ENCODE measurements around the gene SYNC. TPM values are rescaled to one million over a fixed set of nuclear protein-coding genes. Genes with fewer than 3 reads are reported as not detected.
A peak's percentile ranks its signal among the peaks of the same experiment; 100 is the strongest.

The SYNC gene
- 16.9 TPM for total RNA-seq
- long read RNA-seq, transcript SYNC-201 (4 exons, 1,824 nt): minor isoform, 15 of 154 reads
- long read RNA-seq, transcript SYNC-202 (5 exons, 3,398 nt): major isoform, 51 of 154 reads
- long read RNA-seq, partial matches to known transcripts: 3 of 154 reads
- long read RNA-seq, other reads (novel, unspliced or antisense): 85 of 154 reads

GRCh38 chr1:32702599-32703478 is at the start of gene SYNC:
Gene SYNC (minus strand): TSS chr1:32702770. CDS start chr1:32702660, 110 bp downstream.
- intact Hi-C loops (cut with DNase I): no loop called here
- peak; percentile 85 for ATAC-seq
- TF ChIP-seq CTCF (IDR thresholded peaks at IDR 0.05): no peak
- H3K27me3 ChIP-seq: no peaks in the 10 kb centered on the region
- peak within 1 kb of the TSS; percentile 79 for H3K27ac ChIP-seq
- DNase-seq: peak; percentile 88
- peak within 1 kb of the TSS; percentile 72 for H3K4me3 ChIP-seq
- H3K36me3 ChIP-seq: no peaks in the 10 kb centered on the region
- H3K9me3 ChIP-seq: no peaks in the 10 kb centered on the region
- H3K4me1 ChIP-seq: peaks cover 6% of the 10 kb centered on the region

- Histone ChIP-seq H3K4me1 (peaks cover 7% of the 10 kb centered on the region), H3K27me3 (no peaks in the 10 kb centered on the region), H3K4me3 (no peak overlapping the region), H3K9me3 (no peaks in the 10 kb centered on the region), H3K27ac (no peak overlapping the region), H3K36me3 (no peaks in the 10 kb centered on the region)
- no peak for ATAC-seq
- TF ChIP-seq CTCF (IDR thresholded peaks at IDR 0.05): no peak
- no peak for DNase-seq
- intact Hi-C loops (cut with DNase I): no loop called here
Observed at GRCh38 chr1:32749771-32750170, 47.2 kb upstream of the SYNC start.

GRCh38 chr1:32749332-32749731 is 46.8 kb upstream of the SYNC start:
- Histone ChIP-seq H3K4me3 (no peak overlapping the region), H3K27ac (no peak overlapping the region), H3K4me1 (peaks cover 7% of the 10 kb centered on the region), H3K9me3 (no peaks in the 10 kb centered on the region), H3K36me3 (no peaks in the 10 kb centered on the region), H3K27me3 (no peaks in the 10 kb centered on the region)
- ATAC-seq: no peak
- DNase-seq: no peak
- intact Hi-C loops (cut with DNase I): no loop called here
- no peak for TF ChIP-seq CTCF (IDR thresholded peaks at IDR 0.05)

- no peak for TF ChIP-seq CTCF (IDR thresholded peaks at IDR 0.05)
- Histone ChIP-seq H3K4me1 (peaks cover 7% of the 10 kb centered on the region), H3K36me3 (no peaks in the 10 kb centered on the region), H3K27ac (no peak overlapping the region), H3K9me3 (no peaks in the 10 kb centered on the region), H3K27me3 (no peaks in the 10 kb centered on the region), H3K4me3 (no peak overlapping the region)
- intact Hi-C loops (cut with DNase I): no loop called here
- DNase-seq: no peak
- ATAC-seq: no peak
Observed at GRCh38 chr1:32748926-32749325, 46.4 kb upstream of the SYNC start.

GRCh38 chr1:32748348-32748747 is 45.8 kb upstream of the SYNC start:
- no peak for TF ChIP-seq CTCF (IDR thresholded peaks at IDR 0.05)
- Histone ChIP-seq H3K27ac (no peak overlapping the region), H3K9me3 (no peaks in the 10 kb centered on the region), H3K36me3 (no peaks in the 10 kb centered on the region), H3K4me1 (peaks cover 8% of the 10 kb centered on the region), H3K4me3 (no peak overlapping the region), H3K27me3 (no peaks in the 10 kb centered on the region)
- intact Hi-C loops (cut with DNase I): no loop called here
- ATAC-seq (no peak), DNase-seq (no peak)
